HEK293 (cell line): ENCODE results near the gene FNDC11.

ENCODE experiments used
- KLF16 ChIP-seq: fragments of 450-650 bp; formaldehyde crosslinking; IDR thresholded peaks from 2 replicates; pipeline ENCODE4 v1.5.1; 2017; ENCODE audit warnings: missing biosample characterization, missing genetic modification characterization
- TCF7L2 ChIP-seq: IDR thresholded peaks from 2 replicates; pipeline ENCODE4 v1.6.1; 2011; ENCODE audit warnings: low read depth, mild to moderate bottlenecking, inconsistent platforms, low read length, moderate library complexity, borderline replicate concordance
- ZFP37 ChIP-seq: fragments of 450-650 bp; formaldehyde crosslinking; IDR thresholded peaks from 2 replicates; pipeline ENCODE4 v1.5.1; 2016; ENCODE audit warnings: missing biosample characterization, missing genetic modification characterization
- ZNF2 ChIP-seq: fragments of 450-650 bp; formaldehyde crosslinking; IDR thresholded peaks from 2 replicates; pipeline ENCODE4 v1.5.1; 2016; ENCODE audit warnings: missing biosample characterization, missing genetic modification characterization
- ZNF423 ChIP-seq: fragments of 450-650 bp; formaldehyde crosslinking; IDR thresholded peaks from 2 replicates; pipeline ENCODE4 v1.5.1; 2016; ENCODE audit warnings: missing biosample characterization, missing genetic modification characterization
- ZNF433 ChIP-seq: fragments of 450-650 bp; formaldehyde crosslinking; IDR thresholded peaks from 2 replicates; pipeline ENCODE4 v1.5.1; 2016; ENCODE audit warnings: missing biosample characterization, missing genetic modification characterization, low read depth
- ZNF48 ChIP-seq: fragments of 450-650 bp; formaldehyde crosslinking; IDR thresholded peaks from 2 replicates; pipeline ENCODE4 v1.5.1; 2016; ENCODE audit warnings: missing biosample characterization, missing genetic modification characterization
- ZNF529 ChIP-seq: fragments of 450-650 bp; formaldehyde crosslinking; IDR thresholded peaks from 2 replicates; pipeline ENCODE4 v1.5.1; 2017; ENCODE audit warnings: missing genetic modification characterization, missing biosample characterization; ENCODE audit not compliant: insufficient replicate concordance
- ZNF600 ChIP-seq: fragments of 450-650 bp; formaldehyde crosslinking; IDR thresholded peaks from 2 replicates; pipeline ENCODE4 v1.5.1; 2016; ENCODE audit warnings: missing biosample characterization, missing genetic modification characterization
- ZNF629 ChIP-seq: fragments of 450-650 bp; formaldehyde crosslinking; IDR thresholded peaks from 2 replicates; pipeline ENCODE4 v1.5.1; 2017; ENCODE audit warnings: missing biosample characterization, missing genetic modification characterization
- ZNF792 ChIP-seq: fragments of 450-650 bp; formaldehyde crosslinking; IDR thresholded peaks from 2 replicates; pipeline ENCODE4 v1.5.1; 2016; ENCODE audit warnings: missing biosample characterization, missing genetic modification characterization
- TF ChIP-seq, protein P1 (sequence below): fragments of 450-650 bp; formaldehyde crosslinking; IDR thresholded peaks from 2 replicates; pipeline ENCODE4 v1.5.1; 2016; ENCODE audit warnings: missing biosample characterization, missing genetic modification characterization
- TF ChIP-seq, protein P2 (sequence below): fragments of 450-650 bp; formaldehyde crosslinking; IDR thresholded peaks from 2 replicates; pipeline ENCODE4 v1.5.1; 2016; ENCODE audit warnings: missing biosample characterization, missing genetic modification characterization
- TF ChIP-seq, protein P3 (sequence below): fragments of 450-650 bp; formaldehyde crosslinking; IDR thresholded peaks from 2 replicates; pipeline ENCODE4 v1.5.1; 2016; ENCODE audit warnings: missing biosample characterization, missing genetic modification characterization
- TF ChIP-seq, protein P4 (sequence below): fragments of 450-650 bp; formaldehyde crosslinking; IDR thresholded peaks from 2 replicates; pipeline ENCODE4 v1.5.1; 2016; ENCODE audit warnings: missing biosample characterization, missing genetic modification characterization
- TF ChIP-seq, protein P5 (sequence below): sonication (generic); formaldehyde crosslinking; IDR thresholded peaks from 2 replicates; pipeline ENCODE4 v1.8.1; 2022; ENCODE audit warnings: mild to moderate bottlenecking, moderate library complexity, missing genetic modification reagents
- TF ChIP-seq, protein P6 (sequence below): fragments of 450-650 bp; formaldehyde crosslinking; IDR thresholded peaks from 2 replicates; pipeline ENCODE4 v1.5.1; 2016; ENCODE audit warnings: missing biosample characterization, missing genetic modification characterization
- TF ChIP-seq, protein P7 (sequence below): fragments of 450-650 bp; formaldehyde crosslinking; IDR thresholded peaks from 2 replicates; pipeline ENCODE4 v1.5.1; 2016; ENCODE audit warnings: missing biosample characterization, missing genetic modification characterization
- TF ChIP-seq, protein P8 (sequence below): fragments of 450-650 bp; formaldehyde crosslinking; IDR thresholded peaks from 2 replicates; pipeline ENCODE4 v1.5.1; 2017; ENCODE audit warnings: missing biosample characterization, missing genetic modification characterization
- TF ChIP-seq, protein P9 (sequence below): fragments of 450-650 bp; formaldehyde crosslinking; IDR thresholded peaks from 2 replicates; pipeline ENCODE4 v1.5.1; 2016; ENCODE audit warnings: missing biosample characterization, missing genetic modification characterization
- TF ChIP-seq, protein P10 (sequence below): fragments of 450-650 bp; formaldehyde crosslinking; IDR thresholded peaks from 2 replicates; pipeline ENCODE4; 2016; ENCODE audit warnings: missing biosample characterization, missing genetic modification characterization

FNDC11 gene

DNA sequence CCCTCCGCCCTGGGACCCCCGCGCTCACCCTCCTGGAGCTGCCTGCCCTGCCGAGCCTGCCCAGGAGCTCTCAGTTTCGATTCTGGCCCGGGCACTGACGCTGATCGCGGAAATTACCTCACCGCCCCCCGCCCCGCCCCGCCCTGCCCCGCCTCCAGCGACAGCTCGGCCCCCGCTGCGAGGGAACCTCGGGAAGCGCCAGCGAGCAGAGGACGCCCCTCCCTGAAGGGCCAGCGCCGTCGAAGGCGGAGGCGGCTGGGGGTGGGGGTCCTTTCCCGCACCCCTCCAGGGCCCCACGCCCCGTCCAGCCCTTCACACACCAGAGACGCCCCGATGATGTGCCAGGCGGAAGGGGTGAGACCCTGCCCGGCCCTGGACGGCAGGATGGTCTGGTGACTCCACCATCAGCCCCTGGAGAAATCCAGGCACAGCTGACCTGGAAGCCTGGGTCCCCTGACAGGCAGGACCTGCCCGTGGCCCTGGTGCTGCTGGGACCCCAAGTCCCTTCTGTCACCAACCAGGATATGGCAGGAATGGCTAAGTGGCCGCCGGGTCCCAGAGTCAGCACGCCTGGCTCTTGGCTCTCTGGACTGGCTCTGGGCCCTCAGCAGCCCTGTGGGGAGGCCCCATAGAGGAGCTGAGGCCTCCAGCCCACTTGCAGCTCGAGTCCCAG lies 20.3 kb downstream of the FNDC11 start, which contains the start of gene HELZ2 (continued):
- TF ChIP-seq, protein P1, sequence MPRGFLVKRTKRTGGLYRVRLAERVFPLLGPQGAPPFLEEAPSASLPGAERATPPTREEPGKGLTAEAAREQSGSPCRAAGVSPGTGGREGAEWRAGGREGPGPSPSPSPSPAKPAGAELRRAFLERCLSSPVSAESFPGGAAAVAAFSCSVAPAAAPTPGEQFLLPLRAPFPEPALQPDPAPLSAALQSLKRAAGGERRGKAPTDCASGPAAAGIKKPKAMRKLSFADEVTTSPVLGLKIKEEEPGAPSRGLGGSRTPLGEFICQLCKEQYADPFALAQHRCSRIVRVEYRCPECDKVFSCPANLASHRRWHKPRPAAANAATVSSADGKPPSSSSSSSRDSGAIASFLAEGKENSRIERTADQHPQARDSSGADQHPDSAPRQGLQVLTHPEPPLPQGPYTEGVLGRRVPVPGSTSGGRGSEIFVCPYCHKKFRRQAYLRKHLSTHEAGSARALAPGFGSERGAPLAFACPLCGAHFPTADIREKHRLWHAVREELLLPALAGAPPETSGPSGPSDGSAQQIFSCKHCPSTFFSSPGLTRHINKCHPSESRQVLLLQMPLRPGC (tag by site-specific recombination) = no peak
- TF ChIP-seq ZFP37 = no peak
- no peak for TF ChIP-seq ZNF529 (tag by site-specific recombination)
- TF ChIP-seq, protein P2, sequence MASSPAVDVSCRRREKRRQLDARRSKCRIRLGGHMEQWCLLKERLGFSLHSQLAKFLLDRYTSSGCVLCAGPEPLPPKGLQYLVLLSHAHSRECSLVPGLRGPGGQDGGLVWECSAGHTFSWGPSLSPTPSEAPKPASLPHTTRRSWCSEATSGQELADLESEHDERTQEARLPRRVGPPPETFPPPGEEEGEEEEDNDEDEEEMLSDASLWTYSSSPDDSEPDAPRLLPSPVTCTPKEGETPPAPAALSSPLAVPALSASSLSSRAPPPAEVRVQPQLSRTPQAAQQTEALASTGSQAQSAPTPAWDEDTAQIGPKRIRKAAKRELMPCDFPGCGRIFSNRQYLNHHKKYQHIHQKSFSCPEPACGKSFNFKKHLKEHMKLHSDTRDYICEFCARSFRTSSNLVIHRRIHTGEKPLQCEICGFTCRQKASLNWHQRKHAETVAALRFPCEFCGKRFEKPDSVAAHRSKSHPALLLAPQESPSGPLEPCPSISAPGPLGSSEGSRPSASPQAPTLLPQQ (tag by site-specific recombination) = no peak
- TF ChIP-seq, protein P3, sequence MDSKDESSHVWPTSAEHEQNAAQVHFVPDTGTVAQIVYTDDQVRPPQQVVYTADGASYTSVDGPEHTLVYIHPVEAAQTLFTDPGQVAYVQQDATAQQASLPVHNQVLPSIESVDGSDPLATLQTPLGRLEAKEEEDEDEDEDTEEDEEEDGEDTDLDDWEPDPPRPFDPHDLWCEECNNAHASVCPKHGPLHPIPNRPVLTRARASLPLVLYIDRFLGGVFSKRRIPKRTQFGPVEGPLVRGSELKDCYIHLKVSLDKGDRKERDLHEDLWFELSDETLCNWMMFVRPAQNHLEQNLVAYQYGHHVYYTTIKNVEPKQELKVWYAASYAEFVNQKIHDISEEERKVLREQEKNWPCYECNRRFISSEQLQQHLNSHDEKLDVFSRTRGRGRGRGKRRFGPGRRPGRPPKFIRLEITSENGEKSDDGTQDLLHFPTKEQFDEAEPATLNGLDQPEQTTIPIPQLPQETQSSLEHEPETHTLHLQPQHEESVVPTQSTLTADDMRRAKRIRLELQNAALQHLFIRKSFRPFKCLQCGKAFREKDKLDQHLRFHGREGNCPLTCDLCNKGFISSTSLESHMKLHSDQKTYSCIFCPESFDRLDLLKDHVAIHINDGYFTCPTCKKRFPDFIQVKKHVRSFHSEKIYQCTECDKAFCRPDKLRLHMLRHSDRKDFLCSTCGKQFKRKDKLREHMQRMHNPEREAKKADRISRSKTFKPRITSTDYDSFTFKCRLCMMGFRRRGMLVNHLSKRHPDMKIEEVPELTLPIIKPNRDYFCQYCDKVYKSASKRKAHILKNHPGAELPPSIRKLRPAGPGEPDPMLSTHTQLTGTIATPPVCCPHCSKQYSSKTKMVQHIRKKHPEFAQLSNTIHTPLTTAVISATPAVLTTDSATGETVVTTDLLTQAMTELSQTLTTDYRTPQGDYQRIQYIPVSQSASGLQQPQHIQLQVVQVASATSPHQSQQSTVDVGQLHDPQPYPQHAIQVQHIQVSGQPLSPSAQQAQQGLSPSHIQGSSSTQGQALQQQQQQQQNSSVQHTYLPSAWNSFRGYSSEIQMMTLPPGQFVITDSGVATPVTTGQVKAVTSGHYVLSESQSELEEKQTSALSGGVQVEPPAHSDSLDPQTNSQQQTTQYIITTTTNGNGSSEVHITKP (tag by site-specific recombination) = no peak
- no peak for TF ChIP-seq ZNF433 (tag by site-specific recombination)
- TF ChIP-seq, protein P4, sequence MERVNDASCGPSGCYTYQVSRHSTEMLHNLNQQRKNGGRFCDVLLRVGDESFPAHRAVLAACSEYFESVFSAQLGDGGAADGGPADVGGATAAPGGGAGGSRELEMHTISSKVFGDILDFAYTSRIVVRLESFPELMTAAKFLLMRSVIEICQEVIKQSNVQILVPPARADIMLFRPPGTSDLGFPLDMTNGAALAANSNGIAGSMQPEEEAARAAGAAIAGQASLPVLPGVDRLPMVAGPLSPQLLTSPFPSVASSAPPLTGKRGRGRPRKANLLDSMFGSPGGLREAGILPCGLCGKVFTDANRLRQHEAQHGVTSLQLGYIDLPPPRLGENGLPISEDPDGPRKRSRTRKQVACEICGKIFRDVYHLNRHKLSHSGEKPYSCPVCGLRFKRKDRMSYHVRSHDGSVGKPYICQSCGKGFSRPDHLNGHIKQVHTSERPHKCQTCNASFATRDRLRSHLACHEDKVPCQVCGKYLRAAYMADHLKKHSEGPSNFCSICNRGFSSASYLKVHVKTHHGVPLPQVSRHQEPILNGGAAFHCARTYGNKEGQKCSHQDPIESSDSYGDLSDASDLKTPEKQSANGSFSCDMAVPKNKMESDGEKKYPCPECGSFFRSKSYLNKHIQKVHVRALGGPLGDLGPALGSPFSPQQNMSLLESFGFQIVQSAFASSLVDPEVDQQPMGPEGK = peak; percentile 87
- TF ChIP-seq, protein P5, sequence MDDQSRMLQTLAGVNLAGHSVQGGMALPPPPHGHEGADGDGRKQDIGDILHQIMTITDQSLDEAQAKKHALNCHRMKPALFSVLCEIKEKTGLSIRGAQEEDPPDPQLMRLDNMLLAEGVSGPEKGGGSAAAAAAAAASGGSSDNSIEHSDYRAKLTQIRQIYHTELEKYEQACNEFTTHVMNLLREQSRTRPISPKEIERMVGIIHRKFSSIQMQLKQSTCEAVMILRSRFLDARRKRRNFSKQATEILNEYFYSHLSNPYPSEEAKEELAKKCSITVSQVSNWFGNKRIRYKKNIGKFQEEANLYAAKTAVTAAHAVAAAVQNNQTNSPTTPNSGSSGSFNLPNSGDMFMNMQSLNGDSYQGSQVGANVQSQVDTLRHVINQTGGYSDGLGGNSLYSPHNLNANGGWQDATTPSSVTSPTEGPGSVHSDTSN (CRISPR knock-in tag) = no peak
- no peak for TF ChIP-seq ZNF2 (tag by site-specific recombination)
- no peak for TF ChIP-seq TCF7L2
- TF ChIP-seq ZNF792 (tag by site-specific recombination) = no peak
- TF ChIP-seq KLF16 = no peak
- TF ChIP-seq, protein P6, sequence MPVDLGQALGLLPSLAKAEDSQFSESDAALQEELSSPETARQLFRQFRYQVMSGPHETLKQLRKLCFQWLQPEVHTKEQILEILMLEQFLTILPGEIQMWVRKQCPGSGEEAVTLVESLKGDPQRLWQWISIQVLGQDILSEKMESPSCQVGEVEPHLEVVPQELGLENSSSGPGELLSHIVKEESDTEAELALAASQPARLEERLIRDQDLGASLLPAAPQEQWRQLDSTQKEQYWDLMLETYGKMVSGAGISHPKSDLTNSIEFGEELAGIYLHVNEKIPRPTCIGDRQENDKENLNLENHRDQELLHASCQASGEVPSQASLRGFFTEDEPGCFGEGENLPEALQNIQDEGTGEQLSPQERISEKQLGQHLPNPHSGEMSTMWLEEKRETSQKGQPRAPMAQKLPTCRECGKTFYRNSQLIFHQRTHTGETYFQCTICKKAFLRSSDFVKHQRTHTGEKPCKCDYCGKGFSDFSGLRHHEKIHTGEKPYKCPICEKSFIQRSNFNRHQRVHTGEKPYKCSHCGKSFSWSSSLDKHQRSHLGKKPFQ = no peak
- TF ChIP-seq, protein P7, sequence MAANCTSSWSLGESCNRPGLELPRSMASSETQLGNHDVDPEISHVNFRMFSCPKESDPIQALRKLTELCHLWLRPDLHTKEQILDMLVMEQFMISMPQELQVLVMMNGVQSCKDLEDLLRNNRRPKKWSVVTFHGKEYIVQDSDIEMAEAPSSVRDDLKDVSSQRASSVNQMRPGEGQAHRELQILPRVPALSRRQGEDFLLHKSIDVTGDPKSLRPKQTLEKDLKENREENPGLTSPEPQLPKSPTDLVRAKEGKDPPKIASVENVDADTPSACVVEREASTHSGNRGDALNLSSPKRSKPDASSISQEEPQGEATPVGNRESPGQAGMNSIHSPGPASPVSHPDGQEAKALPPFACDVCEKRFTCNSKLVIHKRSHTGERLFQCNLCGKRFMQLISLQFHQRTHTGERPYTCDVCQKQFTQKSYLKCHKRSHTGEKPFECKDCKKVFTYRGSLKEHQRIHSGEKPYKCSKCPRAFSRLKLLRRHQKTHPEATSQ (tag by site-specific recombination) = no peak; the same call in 1 of the 2 replicates
- TF ChIP-seq ZNF423 (tag by site-specific recombination) = no peak
- TF ChIP-seq, protein P8, sequence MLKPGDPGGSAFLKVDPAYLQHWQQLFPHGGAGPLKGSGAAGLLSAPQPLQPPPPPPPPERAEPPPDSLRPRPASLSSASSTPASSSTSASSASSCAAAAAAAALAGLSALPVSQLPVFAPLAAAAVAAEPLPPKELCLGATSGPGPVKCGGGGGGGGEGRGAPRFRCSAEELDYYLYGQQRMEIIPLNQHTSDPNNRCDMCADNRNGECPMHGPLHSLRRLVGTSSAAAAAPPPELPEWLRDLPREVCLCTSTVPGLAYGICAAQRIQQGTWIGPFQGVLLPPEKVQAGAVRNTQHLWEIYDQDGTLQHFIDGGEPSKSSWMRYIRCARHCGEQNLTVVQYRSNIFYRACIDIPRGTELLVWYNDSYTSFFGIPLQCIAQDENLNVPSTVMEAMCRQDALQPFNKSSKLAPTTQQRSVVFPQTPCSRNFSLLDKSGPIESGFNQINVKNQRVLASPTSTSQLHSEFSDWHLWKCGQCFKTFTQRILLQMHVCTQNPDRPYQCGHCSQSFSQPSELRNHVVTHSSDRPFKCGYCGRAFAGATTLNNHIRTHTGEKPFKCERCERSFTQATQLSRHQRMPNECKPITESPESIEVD (tag by site-specific recombination) = no peak
- peak; percentile 16; the same call in 1 of the 2 replicates for TF ChIP-seq ZNF600 (tag by site-specific recombination)
- peak; percentile 20; the same call in 1 of the 2 replicates for TF ChIP-seq ZNF629 (tag by site-specific recombination)
- TF ChIP-seq, protein P9, sequence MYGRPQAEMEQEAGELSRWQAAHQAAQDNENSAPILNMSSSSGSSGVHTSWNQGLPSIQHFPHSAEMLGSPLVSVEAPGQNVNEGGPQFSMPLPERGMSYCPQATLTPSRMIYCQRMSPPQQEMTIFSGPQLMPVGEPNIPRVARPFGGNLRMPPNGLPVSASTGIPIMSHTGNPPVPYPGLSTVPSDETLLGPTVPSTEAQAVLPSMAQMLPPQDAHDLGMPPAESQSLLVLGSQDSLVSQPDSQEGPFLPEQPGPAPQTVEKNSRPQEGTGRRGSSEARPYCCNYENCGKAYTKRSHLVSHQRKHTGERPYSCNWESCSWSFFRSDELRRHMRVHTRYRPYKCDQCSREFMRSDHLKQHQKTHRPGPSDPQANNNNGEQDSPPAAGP = peak; percentile 73
- TF ChIP-seq, protein P10, sequence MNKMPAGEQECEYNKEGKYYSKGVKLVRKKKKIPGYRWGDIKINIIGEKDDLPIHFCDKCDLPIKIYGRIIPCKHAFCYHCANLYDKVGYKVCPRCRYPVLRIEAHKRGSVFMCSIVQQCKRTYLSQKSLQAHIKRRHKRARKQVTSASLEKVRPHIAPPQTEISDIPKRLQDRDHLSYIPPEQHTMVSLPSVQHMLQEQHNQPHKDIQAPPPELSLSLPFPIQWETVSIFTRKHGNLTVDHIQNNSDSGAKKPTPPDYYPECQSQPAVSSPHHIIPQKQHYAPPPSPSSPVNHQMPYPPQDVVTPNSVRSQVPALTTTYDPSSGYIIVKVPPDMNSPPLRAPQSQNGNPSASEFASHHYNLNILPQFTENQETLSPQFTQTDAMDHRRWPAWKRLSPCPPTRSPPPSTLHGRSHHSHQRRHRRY (tag by site-specific recombination) = no peak
- no peak for TF ChIP-seq ZNF48 (tag by site-specific recombination)
